HFF-Myc (cell line): ENCODE results near the gene KAZN.

Source experiments
- DNase-seq: peaks from one replicate; pipeline ENCODE4 v3.0.0-alpha.2; 2011; ENCODE audit warnings: low read depth; ENCODE audit errors: extremely low read depth
- H3K4me3 ChIP-seq: replicated peaks from 2 replicates; pipeline ENCODE4 v1.5.1; 2011; ENCODE audit warnings: low read depth, mild to moderate bottlenecking, control low read depth, low read length
- TF ChIP-seq, protein P1 (sequence below): IDR thresholded peaks from 2 replicates; pipeline ENCODE4 v1.5.1; 2012; ENCODE audit warnings: mild to moderate bottlenecking, low read depth, low read length, control low read depth; ENCODE audit errors: missing control alignments

KAZN gene

DNA sequence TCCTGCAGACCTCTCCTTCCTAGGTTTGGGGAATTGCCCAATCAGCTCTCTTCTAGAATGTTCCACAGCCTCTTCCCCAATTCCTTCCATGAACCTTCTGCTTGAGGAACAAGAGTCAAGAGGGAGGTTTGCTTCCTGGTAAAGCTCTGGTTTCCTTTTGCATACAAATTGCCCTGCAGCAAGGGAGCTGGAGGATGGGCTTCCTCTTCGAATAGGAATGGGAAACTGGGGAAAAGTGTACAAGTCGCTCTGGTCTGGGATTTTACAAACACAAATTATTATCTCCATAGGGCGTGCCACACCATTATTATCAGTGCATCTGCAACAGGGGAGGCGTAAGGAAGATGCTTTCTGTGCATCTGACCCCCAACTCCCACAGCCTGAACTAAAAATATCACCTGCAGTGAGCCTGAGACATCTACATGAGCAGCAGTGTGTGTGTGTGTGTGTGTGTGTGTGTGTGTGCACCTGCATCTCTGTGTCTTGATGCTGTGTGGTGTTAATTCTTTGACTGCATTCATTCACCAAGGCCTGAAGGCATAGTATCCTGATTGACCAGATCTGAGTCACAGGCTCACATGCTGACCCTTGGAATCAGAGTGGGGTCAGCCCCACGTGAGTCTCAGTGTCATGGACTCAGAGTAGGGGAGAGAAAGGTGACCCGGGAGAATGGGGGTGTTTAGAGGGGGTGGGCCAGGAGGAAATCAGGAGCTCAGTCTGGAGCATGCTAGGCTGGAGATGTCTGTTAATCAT, 272.9 kb downstream of the KAZN start:
- H3K4me3 ChIP-seq: no peak overlapping the region
- TF ChIP-seq, protein P1, sequence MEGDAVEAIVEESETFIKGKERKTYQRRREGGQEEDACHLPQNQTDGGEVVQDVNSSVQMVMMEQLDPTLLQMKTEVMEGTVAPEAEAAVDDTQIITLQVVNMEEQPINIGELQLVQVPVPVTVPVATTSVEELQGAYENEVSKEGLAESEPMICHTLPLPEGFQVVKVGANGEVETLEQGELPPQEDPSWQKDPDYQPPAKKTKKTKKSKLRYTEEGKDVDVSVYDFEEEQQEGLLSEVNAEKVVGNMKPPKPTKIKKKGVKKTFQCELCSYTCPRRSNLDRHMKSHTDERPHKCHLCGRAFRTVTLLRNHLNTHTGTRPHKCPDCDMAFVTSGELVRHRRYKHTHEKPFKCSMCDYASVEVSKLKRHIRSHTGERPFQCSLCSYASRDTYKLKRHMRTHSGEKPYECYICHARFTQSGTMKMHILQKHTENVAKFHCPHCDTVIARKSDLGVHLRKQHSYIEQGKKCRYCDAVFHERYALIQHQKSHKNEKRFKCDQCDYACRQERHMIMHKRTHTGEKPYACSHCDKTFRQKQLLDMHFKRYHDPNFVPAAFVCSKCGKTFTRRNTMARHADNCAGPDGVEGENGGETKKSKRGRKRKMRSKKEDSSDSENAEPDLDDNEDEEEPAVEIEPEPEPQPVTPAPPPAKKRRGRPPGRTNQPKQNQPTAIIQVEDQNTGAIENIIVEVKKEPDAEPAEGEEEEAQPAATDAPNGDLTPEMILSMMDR: no peak
- no peak for DNase-seq

DNA sequence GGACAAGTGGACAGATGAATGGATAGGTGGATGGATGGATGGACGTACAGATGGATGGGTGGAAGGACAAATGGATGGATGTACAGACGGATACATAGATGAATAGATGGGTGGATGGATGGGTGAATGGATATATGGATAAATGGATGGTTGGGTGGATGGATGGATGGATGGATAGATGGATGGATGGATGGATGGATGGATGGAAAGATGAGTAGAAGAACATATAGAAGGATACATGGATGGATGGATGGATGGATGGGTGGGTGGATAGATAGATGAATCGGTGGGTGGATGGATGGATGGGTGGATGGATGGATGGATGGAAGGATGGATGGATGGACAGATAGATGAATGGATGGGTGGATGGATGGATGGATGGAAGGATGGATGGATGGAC, 274.3 kb downstream of the KAZN start:
- DNase-seq: no peak
- H3K4me3 ChIP-seq: no peak overlapping the region
- TF ChIP-seq, protein P1: no peak

DNA sequence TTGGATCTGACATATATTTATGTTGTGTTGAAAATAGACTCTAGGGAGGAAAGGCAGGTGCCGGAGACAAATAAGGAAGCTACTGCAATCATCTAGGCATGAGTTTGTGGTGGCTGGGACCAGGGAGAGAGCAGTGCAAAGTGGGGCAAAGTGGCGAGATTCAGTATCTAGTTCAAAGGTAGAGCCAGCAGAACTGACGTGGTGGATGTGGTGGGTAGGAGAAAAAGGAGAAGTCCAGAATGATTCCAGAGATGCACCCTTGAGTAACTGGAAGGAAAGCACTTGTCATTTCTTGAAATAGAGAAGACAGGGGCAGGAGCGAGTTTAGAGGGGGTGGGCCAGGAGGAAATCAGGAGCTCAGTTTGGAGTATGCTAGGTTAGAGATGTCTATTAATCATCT, 275.2 kb downstream of the KAZN start:
- H3K4me3 ChIP-seq: no peak overlapping the region
- TF ChIP-seq, protein P1: no peak
- no peak for DNase-seq

DNA sequence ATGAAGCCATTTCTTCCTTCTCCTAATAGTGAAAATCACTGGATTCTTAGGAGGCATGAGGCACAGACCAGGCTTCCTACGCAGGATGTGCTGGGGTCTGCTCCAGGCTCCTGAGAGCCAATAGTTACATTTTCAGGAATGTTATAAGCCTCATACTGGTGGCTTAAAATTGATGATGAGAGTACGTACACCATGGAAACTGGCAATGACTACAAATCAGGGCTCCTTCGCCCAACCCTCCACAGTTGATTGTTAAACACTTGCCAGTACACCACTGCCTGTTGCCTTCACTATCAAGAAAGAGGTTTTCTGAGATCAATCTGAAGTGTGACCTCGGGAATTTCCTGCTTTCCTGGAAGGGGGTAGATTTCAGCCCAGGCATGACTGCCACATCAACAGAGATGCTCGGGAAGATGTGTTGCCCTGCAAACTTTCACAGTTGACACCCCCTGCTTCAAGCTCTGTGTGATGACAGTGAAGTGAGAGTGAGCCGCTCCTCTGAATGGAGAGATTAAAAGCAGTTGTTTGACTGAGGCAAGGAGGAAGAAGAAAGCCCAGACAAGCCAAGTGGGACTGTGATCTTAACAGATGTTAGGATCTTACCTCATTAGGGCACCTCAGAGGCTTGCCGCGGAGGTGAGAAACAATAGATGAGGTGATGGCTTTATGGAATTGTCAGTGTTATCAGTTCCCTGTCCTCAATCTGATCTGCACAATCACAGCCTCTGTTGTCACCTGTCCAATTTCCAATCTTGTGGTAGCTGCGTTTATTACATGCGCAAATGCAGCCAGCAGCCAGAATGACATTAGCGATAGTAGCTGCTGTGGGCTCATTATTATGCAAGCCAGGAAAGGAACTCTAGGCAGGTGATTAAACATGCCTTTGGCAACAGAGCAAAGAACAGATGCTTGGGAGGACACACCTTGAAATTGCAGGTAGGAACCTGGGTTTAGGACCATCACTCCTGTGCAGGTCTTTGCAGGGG, 277.3 kb downstream of the KAZN start:
- DNase-seq: no peak
- H3K4me3 ChIP-seq: no peak overlapping the region

DNA sequence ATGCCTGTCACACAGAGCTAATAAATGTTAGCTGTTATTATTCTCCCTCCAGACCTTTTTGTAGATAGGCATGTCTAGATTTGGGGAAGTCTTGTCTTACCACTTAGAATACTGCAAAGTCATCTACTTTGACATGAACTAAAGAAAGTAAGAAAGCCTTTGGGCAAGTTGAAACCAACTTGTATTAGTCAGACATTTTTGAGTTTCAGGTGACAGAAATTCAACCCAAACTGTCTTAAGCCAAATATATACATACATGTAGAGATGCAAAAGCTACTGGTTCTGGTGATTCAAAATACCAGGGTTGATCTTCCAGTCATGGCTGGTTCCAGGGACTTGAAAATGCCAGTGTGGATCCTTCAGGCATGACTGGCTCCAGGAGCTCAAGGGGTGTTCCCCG, 278.3 kb downstream of the KAZN start:
- no peak overlapping the region for H3K4me3 ChIP-seq
- no peak for DNase-seq
- TF ChIP-seq, protein P1: no peak

More for the DNA sequence above, 277.3 kb downstream of the KAZN start:
- TF ChIP-seq, protein P1: no peak

DNA sequence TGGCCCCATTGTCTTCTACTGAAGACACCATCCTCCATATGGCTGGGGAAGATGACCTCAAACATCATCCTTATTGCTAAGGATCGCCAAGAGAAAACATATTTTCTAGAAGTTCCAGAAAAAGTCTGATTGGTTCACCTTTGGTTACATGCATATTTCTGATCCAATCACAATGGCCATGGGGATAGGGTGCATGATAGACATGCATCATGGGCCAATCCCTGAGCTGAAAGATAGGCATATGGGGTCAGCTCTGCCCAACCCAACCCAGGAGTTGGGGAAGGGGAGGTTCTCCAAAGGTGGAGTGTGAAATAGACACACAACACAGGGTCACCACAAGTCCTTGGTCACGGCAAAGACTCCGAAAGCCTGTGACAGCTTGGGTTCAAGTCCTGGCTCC, 278.7 kb downstream of the KAZN start:
- TF ChIP-seq, protein P1: no peak
- DNase-seq: no peak
- H3K4me3 ChIP-seq: no peak overlapping the region
